ENCODE measurements around the gene BICD2.

DNA sequence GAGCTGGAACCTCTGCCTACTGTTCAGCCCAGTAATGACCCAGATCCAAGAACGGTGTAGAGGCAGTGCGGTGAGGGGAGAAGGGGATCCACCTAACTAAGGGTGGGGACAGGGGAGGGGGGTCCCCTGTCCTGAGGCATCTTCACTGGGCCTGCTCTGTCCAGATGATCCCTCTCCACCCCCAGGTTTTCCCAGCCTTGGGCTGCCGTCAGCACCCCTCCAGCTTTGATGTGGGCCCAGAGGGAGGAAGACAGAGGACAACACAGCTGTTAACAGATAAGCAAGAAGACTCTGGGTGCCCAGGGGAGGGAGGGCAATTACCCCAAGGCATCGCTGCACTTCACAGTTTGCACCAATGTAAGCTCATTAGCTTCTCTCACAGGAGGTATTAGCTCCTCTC lies 19.3 kb downstream of the BICD2 start:
- TF ChIP-seq, protein P1, sequence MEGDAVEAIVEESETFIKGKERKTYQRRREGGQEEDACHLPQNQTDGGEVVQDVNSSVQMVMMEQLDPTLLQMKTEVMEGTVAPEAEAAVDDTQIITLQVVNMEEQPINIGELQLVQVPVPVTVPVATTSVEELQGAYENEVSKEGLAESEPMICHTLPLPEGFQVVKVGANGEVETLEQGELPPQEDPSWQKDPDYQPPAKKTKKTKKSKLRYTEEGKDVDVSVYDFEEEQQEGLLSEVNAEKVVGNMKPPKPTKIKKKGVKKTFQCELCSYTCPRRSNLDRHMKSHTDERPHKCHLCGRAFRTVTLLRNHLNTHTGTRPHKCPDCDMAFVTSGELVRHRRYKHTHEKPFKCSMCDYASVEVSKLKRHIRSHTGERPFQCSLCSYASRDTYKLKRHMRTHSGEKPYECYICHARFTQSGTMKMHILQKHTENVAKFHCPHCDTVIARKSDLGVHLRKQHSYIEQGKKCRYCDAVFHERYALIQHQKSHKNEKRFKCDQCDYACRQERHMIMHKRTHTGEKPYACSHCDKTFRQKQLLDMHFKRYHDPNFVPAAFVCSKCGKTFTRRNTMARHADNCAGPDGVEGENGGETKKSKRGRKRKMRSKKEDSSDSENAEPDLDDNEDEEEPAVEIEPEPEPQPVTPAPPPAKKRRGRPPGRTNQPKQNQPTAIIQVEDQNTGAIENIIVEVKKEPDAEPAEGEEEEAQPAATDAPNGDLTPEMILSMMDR (conservative IDR thresholded peaks at IDR 0.05): no peak
- no peak for TF ChIP-seq EZH2 (IDR thresholded peaks at IDR 0.05; ENCODE audit: low read depth)

Measured in PC-9 (cell line).